Fibroblast of skin of abdomen (primary cell): ENCODE measurements around the gene THSD1.
"Not testable (repeated sequence)": the region's sequence is repeated elsewhere in the genome, so short reads cannot be mapped to it uniquely, and the experiment has no call there.

ENCODE experiments used
- DNase-seq: peaks from one replicate; pipeline ENCODE4 v3.0.0-alpha.2; 2013

The THSD1 gene

GRCh38 chr13:52353193-52353592, 52.8 kb downstream of the THSD1 start:
- peak; percentile 80 for DNase-seq

GRCh38 chr13:52348983-52349780, 56.8 kb downstream of the THSD1 start:
- peak; percentile 87 for DNase-seq

GRCh38 chr13:52348071-52348470, 57.9 kb downstream of the THSD1 start:
- peak; percentile 93 for DNase-seq

- DNase-seq: no peak
Observed at GRCh38 chr13:52345631-52346251, 60.2 kb downstream of the THSD1 start.

DNA sequence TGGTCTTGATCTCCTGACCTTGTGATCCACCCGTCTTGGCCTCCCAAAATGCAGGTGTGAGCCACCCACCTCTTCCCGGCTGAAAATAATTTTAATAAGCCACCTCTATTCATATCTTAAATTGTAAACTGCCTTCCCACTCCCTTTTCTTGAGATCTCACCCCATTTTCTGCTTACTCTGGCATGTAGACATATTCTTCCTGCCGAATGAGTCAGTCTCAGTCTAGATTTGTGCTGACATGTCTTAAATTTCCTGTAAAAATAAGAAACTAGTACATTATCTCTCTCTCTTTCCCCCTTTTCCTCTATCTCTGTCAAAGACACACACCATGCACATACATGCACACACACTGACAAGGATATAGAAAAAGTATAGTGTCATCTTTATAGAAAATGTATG, 60.9 kb downstream of the THSD1 start:
- peak; percentile 38 for DNase-seq

DNA sequence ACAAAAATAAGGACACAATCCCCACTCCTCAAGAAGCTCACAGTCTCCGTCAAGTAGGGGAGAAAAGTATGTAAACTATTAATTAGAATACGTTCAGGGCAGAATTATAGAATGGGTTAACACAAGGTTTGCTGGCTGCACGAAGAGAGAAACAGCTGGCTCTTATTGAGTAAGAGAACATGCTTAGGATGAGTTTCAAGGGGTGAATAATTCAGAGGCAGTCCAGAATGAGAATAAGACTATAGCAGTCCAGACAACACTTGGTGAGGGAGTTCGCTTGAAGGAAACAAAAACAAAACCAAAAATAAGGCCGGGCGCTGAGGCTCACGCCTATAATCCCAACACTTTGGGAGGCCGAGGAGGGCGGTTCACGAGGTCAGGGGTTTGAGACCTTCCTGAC, 61.9 kb downstream of the THSD1 start:
- peak; percentile 42 for DNase-seq

- DNase-seq: not testable (repeated sequence)
Observed at GRCh38 chr13:52342203-52342602, 63.8 kb downstream of the THSD1 start.

DNA sequence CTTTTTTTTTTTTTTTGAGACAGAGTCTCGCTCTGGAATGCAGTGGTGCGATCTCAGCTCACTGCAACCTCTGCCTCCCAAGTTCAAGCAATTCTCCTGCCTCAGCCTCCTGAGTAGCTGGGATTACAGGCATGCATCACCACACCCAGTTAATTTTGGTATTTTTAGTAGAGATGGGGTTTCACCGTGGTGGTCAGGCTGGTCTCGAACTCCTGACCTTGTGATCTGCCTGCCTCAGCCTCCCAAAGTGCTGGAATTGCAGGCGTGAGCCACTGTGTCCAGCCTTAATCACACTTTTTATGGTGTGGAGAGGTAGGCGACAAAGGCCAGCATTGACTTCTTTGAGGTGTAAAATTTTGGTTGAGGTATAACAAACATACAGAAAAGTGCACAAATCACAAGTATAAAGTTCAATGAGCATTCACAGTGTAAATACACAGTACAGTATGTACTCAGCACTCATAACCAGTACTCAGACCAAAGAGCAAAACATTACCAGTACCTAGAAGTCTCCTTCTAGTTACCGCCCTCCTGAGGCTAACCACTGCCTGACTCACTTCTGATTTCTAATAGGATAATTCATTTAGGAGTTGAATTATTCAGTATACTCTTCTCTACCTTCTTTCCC, 68.0 kb downstream of the THSD1 start:
- not testable (repeated sequence) for DNase-seq

- DNase-seq: not testable (repeated sequence)
Observed at GRCh38 chr13:52334107-52334506, 71.9 kb downstream of the THSD1 start.

GRCh38 chr13:52331844-52332243, 74.1 kb downstream of the THSD1 start:
- not testable (repeated sequence) for DNase-seq
